HG02938 (cell line): ENCODE results near the gene FPGT.
"Not testable (repeated sequence)": the region's sequence is repeated elsewhere in the genome, so short reads cannot be mapped to it uniquely, and the experiment has no call there.

Experiments used
- ATAC-seq: cut with Tn5 transposase; IDR thresholded peaks from one replicate; pipeline ENCODE4 v1.9.1; 2021; ENCODE audit warnings: mild to moderate bottlenecking, moderate library complexity; ENCODE audit not compliant: unreplicated experiment

Gene FPGT

DNA sequence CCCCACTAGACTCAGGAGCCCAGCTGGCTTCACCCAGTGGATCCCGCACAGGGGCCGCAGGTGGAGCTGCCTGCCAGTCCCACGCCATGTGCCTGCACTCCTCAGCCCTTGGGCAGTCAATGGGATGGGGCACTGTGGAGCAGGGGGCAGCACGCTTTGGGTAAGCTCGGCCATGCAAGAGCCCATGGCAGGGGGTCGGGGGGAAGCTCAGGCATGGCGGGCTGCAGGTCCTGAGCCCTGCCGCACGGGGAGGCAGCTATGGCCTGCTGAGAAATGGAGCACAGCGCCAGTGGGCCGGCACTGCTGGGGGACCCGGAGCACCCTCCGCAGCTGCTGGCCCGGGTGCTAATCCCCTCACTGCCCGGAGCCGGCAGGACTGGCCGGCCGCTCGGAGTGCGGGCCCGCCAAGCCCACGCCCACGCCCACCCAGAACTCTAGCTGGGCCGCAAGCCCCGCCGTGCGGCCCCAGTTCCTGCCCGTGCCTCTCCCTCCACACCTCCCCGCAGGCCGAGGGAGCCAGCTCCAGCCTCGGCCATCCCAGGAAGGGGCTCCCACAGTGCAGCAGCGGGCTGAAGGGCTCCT is 55.3 kb downstream of the FPGT start:
- not testable (repeated sequence) for ATAC-seq
